Activated T-cell treated with anti-CD3 and anti-CD28 coated beads for 24 hours (primary cell): Measurements from ENCODE around the gene IGSF5.

ENCODE experiments used
- DNase-seq: peaks from one replicate; pipeline ENCODE4 v3.0.0-alpha.2; 2020; ENCODE audit warnings: low read depth

The IGSF5 gene

DNA sequence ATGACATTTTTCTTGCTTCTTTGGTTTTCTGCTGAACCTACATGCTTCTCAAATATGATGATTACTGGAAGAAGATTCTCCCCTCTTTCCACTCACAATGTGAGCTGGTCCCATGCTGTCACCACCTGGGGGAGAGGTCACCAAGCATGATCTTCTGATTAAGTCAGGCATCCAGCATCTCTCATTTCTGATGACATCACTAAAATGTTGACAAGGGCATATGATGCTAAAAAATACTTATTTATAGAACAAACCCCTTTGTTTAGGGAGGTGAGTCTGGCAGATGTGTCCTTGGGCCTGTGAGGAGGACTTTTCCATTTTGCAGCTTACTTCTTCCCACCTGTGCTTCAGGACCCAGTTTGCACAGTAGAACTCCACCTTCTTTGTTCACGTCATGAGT lies 80.3 kb downstream of the IGSF5 start:
- DNase-seq = no peak

DNA sequence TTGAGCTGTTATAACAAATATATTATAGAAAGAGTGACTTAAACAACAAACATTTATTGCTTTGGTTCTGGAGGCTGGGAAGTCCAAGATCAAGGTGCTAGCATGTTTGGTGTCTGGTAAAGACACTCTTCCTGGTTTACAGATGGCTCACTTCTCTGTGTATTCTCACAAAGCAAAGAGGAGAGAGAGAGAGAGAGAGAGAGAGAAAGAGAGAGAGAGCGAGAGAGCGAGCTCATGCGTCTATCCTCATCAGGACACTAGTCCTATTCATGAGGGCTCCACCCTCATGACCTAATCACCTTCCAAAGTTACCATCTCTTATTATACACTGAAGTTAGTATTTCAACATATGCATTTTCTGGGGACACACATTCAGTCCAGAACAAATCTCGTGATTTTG lies 89.6 kb downstream of the IGSF5 start:
- DNase-seq = no peak

DNA sequence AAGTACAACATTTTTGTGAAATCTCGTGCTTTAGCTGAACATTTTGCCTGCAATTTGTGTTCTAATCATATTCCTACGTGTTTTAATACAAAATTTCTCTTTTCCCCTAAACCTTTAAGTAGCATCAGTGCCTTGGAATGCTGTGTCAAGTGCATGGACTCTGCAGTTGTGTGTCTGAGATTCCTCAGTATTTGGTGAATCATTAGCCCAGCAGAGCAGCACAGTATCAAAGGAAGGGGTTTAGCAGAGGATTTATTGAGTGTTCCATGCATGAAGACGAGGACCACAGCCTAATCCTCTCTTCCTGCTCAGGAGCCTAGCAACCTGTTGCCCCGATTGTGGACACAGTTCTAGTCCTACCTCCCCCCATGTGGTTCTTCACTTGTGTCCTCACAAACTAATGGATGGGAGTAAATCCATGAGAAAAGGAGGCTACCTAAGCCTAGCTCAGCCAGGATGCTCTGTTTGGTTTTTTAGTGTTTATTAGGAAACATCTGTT lies 92.9 kb downstream of the IGSF5 start:
- no peak for DNase-seq

DNA sequence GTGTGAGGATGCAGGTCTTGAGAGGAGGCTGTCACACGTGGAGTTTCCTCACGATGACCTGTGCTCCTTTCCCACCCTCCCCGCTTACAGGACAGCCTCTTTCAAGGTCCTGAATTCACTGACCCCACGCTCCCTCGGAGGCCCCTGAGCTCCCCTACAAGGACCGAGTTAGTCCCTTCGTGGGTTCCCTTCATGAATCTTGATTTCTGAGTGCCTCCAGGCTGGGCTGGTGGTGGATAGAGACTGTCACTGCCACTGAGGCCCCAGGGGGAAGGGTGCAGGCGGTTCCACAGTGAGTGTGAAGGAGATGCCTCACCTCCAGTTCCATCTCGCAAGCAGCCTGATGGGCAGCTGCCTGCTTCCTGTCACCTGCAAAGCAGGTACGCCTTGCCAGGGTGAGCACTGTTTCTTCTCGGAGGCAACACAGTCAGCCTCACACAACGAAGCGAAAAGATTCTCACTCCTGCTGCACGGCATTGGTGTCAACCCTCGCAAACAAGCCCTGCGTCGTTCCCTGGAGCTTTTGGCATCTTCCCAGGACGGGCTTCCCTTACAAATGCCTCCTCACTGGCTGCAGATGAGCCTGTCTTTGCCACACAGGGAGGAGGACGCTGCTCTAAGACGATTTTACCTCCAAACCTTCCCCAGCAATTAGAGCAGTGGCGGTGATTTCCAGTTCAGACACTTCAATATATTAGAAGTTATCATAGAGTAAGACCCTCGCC lies 95.6 kb downstream of the IGSF5 start:
- no peak for DNase-seq

DNA sequence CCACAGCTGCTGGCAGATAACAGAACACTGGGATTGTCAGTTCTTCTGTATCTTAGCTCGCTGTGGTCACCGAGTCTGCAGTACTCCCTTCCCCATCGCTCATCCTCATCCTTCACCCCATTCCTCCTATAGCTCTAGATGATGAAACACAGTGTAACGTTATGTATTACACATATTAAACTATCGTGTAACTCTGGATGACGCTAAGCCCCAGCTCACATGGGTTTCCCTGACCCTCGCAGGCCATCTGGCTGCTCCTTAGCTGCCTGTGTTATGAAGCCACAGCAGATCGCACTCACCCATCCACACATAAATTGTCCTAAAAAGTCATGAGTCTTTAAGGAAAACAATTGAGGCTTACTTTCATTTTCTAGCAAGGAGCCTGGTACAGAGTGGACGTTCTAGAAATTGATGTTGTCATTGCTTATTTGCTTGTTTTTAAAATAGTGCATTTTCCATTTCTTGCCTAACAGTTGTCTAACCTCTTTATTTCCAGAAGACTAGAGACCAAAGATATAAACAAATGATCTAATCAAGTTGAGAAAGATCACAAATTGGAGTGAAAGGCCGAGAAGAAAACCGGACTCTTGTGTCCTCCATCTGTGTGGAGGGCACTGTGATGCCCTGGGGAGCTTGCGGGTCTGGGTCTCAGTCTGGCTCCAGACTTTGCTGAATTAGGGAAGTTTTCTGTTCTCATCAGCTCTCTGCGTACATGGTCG lies 97.9 kb downstream of the IGSF5 start:
- DNase-seq = no peak

DNA sequence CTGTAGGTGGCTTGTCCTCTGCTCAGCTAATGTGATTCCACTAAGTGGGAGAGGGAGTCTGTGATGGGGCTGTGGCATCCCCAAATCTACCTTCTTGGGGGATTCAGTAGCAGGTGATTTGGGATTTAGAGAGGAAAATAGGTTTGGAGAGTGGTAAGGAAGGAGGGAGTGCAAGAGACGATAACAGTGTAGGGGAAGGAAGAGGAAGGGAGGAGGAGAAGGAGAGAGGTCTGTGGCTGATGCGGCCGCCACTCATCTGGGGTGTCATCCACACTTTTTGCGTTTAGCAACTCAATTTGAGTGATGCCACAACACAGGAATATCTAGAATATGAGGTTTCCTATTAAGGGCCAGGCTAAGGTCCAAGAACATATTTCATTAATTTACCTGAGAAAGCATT lies 98.5 kb downstream of the IGSF5 start:
- DNase-seq = no peak

DNA sequence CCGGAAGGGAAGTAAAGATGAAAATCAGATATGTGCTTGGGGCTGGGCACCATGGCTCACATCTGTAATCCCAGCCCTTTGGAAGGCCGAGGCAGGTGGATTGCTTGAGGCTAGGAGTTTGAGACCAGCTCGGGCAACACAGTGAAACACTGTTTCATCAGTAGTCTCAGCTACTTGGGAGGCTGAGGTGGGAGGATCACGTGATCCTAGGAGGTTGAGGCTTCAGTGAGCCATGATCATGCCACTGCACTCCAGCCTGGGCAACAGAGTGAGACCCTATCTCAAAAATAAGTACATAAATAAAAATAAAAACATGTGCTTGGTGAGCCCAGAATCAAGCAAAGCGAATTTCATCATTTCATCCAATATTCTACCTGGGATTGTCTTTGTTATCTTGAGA lies 98.9 kb downstream of the IGSF5 start:
- DNase-seq = no peak

DNA sequence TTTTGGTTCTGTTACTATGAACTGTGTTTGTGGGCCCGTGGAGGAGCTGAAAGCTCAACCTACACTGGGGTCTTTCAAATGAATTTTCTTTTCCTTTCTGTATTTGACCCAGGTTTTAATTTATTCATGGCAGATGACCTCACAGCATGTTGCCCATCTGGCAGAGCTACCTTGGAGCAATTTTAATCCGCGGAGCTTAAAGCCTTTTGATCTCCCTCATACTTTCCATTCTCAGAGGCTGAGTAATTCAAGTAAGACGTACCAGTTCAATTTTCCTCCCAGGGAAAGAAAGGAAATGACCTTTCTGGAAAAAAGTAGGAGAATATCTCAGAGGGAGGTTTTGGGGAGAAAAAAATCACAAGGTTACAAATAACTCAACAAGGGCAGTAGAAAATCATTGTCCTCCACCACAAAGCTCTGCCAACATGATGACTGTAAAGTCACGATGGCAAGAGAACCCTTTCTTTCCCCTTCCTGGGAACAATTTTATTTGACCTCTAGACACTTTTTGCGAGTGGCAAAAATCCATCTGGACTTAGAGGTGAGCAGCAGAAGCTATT lies 100.7 kb downstream of the IGSF5 start:
- no peak for DNase-seq

DNA sequence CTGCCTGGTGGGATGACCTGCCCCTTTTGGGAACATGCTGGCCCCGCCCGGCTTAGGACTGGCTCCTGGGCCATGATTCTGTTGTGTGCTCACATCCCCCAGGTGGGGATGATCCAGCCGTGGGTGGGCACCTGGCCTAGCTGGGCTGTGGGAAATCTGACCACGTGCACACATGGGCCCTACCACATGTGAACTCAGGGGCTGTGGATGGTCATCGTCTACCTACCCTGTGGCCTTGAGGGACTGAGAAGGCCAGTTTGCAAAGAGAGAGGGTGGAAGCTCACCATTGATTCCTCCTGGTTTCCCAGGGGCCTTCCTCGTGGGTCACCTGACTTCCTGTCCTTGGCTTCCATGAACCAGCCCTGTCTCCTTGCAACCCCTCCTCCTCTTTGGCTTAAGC lies 102.9 kb downstream of the IGSF5 start:
- DNase-seq = no peak

DNA sequence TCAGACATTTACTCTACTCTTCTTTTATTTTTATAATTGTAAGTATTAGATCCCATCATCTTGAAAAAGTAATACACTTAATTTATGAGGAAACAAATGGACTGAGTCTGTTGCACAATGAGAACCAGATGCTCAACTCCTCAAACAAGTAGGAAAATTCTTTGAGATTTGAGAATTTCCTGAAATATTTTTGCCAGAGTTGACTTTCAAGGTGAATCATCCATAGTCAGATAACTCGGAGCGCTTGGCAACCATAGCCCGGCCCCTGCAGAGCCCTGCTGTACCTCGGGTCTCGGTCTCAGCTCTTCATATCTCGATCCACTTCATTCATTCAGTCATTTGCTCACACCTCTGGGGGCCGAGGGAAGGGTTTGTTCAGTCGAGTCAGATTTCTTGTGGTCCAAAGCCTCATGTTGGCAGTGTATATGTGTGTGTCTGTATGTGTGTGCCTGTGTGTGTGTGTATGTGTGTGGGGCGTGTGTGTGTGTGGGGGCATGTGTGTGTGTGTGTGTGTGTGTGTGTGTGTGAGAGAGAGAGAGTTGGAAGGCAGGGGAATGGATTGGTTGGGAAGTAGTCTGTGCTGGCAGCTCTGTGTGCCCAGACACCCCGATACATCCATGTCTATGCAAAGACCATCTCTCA lies 104.2 kb downstream of the IGSF5 start:
- DNase-seq = no peak

DNA sequence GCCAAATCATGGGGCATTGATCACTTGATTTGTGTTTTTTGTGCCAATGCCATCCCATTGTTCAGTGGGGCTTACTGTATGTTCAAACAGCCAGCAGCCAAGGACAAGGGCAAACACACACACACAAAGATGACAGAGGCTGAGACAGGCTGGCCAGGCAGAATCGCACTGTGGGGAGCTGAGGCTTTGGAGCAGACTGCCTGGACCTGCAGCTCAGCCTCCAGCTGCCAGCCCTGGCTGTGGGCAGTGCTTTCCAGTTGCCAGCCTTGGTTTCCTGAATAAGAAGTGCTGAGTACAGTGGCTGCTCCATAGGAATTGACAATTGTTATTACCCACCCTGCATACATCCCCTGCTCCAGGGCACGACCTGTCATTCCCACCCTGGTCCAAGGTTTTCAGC lies 105.3 kb downstream of the IGSF5 start:
- DNase-seq = no peak

DNA sequence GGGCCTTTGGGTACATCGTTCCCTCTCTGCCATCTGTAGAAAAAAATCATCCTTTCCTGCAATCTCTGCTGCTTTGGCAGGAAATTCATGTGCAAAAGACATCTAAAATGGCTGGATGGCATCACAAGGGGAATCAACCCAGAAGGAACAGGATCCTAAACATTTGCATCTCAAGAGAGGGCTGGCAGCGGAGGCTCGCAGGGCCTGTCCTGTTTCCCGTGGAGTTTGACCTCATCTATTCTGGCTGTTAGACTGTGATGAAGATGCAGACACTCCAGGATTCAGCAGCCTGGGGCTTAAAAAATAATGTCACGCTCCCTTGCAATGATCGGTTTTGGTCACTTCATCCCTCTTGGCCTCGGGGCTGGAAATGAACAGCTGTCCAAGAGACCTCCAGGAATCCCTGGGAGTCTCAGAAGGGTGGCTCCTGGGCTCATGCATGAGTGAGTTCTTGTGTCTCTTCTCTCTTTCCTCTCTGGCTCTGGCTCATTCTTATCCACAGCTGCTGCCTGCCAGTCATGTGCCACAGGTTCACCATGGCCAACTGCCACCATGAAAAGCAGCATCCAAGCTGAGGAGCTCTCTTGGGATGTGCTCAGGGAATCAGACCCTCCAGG lies 106.1 kb downstream of the IGSF5 start:
- DNase-seq = no peak
